ENCODE results near the gene SCML2. TPM values are rescaled to one million over a fixed set of nuclear protein-coding genes. Genes with fewer than 3 reads are reported as not detected.
A peak's percentile ranks its signal among the peaks of the same experiment; 100 is the strongest.

Gene SCML2
- total and polyA plus RNA-seq, 2 of the 13 experiments (the other 11 are each of a cell fraction or from before 2014, with no cell fraction given) = 5.1 to 7.6 TPM

- TF ChIP-seq CSRNP1 (CRISPR knock-in tag; IDR thresholded peaks at IDR 0.05) (no peak), CTCF (CRISPR knock-in tag; IDR thresholded peaks at IDR 0.05) (peak; percentile 45), ZNF777 (CRISPR knock-in tag; IDR thresholded peaks at IDR 0.05) (0 out of 2 replicates have a peak, but pooled peaks have one; percentile 50), BATF2 (CRISPR knock-in tag; IDR thresholded peaks at IDR 0.05) (0 out of 2 replicates have a peak, but pooled peaks have one; percentile 7), HMG20A (CRISPR knock-in tag; IDR thresholded peaks at IDR 0.05; ENCODE audit: borderline replicate concordance) (no peak), ZBTB2 (CRISPR knock-in tag; IDR thresholded peaks at IDR 0.05; ENCODE audit: low read depth) (peak; percentile 32; the same call in 1 of the 2 replicates), ZBTB14 (CRISPR knock-in tag; IDR thresholded peaks at IDR 0.05) (peak; percentile 58; the same call in 1 of the 2 replicates), NR2F2 (IDR thresholded peaks at IDR 0.05; ENCODE audit: borderline replicate concordance, low read depth) (no peak), HDAC2 (CRISPR knock-in tag; IDR thresholded peaks at IDR 0.05) (0 out of 2 replicates have a peak, but pooled peaks have one; percentile 30), TFDP2 (CRISPR knock-in tag; IDR thresholded peaks at IDR 0.05) (0 out of 2 replicates have a peak, but pooled peaks have one; percentile 48), ETV5 (CRISPR knock-in tag; IDR thresholded peaks at IDR 0.05; ENCODE audit: borderline replicate concordance) (0 out of 2 replicates have a peak, but pooled peaks have one; percentile 27), MZF1 (CRISPR knock-in tag; IDR thresholded peaks at IDR 0.05; ENCODE audit: borderline replicate concordance) (no peak), ZMAT3 (CRISPR knock-in tag; conservative IDR thresholded peaks at IDR 0.05) (0 out of 2 replicates have a peak, but pooled peaks have one; percentile 25), KDM2A (CRISPR knock-in tag; IDR thresholded peaks at IDR 0.05; ENCODE audit: borderline replicate concordance, low read depth) (peak; percentile 44; the same call in 1 of the 2 replicates), POGK (CRISPR knock-in tag; conservative IDR thresholded peaks at IDR 0.05) (peak; percentile 30; the same call in 1 of the 2 replicates), ZSCAN31 (CRISPR knock-in tag; IDR thresholded peaks at IDR 0.05; ENCODE audit: low read depth) (no peak)
Measured at GRCh38 chrX:18353931-18354368, 538 bp downstream of the SCML2 start (continued).

Measured in HepG2 (cell line).